SW 1271 (cell line): ENCODE data around the gene NAA10.

Source experiments
- DNase-seq, 2 experiments: peaks; one replicate each; lab custom pipeline; 2025; lab: John Stamatoyannopoulos, UW

NAA10 gene

DNA sequence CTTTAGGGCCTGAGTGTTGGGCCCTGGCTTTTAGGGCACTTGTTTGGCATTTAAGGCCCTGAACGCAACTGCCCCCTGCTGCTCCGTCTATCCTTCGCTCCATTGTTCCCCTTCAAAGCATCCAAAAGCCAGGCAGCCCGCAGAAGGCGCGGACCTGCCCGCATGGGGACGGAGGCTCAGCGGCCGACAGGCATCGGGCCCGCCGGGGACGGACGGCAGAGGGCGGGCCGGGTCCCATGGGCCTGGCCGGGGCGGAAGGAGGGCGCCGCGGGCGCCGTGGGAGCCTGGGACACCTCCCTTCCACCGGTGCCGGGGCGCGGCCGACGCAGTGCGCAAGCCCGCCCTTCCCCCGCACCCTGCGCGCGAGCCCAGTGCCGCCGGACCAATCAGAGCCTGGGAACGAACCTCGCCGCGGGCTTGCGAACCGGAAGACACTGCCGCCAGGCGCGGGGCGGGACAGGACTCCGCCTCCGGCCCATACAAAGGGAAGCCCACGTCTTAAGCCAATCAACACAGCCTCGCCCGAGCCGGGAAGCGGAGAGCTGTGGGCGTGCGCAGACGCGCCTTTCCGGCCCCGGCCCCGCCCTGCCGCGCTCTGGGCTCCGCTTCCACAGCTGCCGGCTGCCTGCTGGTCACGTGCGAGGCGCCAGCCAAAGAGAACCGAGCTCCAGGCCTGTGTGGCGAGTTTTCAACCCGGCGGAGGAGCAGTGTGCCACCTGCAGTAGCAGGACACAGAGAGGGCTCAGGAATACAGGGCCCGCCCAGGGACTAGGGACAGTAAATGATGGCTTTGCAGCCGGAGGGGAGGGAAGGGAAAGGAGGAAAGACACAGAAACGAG, 6.7 kb downstream of the NAA10 start:
- peak; percentile 90 to 95 for DNase-seq

- no peak for DNase-seq
These were observed 7.2 kb downstream of the NAA10 start for GRCh38 chrX:153927672-153927921.

GRCh38 chrX:153926858-153927671, 7.8 kb downstream of the NAA10 start:
- peak in 1 of 2 experiments; percentile 41 for DNase-seq

DNA sequence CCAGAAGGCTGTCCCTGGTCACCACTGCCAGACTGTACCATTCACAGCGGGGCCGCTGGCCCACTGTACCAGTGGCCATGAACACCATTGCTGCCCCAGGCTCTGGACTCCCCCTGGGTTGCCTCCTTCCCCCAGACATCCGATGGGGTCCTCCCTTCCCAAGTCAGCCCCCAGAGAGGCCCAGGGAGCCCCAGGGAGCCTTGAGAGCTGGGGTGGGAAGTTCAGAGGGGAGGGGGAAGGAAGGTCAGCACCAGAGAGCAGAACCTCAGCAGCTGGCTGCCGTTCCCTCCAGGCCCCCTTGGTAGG, 8.3 kb downstream of the NAA10 start:
- DNase-seq: no peak

DNA sequence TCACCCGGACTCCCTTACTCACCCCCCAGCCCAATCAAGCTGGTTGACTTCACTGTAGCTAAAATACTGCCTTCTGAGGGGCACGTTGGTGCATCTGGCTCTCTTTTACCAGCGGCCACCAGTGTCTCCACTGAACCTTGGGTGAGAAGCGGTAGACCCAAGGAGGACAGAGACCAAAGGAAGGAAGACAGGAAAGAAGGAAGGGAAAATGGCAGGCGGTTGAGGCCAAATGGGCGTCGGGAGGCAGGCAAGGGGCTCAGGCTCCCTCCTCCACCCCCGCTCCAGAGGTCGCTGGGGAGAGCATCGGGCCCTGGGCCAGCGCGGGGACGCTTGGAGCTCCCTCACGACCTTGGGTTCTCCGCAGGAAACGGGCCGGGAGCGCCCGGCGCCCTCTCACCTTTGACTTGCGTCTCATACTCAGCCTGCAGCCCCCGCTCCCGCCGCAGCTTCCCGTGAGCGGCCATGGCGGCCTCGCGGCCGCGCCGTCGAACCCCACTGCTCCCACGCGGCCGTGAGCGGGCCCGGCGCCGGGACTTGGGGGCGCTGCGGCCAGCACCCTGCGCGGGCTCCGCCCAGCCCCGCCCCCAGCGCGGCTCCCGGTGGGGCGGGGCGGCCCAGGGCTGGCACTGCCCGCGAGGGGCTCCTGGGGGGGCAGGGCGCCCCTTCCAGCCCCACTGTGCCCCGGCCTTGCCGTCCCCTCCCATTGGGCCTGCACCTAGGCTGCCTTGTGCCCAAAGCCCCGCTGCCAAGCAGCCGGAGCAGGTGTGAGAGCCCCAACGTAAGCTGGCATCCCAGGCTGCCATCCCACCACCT, 8.9 kb downstream of the NAA10 start, which contains the start of gene ARHGAP4:
Gene ARHGAP4 (minus strand): TSS at position 526 of the 813 bp plus-strand sequence. CDS start 62 bp downstream, at position 464.
- peak in 1 of 2 experiments; percentile 51 for DNase-seq

DNA sequence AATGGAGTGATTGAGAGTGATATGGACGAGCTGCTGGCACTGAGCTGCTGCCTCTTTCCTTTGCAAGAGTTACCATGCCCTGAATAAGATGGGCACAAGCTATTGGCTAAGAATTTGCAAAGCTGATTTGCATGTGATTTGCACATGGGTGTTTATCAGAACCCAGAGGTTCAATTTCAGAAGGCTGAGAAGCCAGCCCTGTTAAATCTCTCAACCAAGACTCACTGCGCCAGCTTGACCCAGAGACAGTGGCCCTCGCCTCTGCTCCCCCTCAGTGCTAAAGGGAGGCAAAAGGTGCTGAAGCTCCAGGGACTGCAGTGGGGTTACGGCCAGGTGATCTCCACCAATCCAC, 9.5 kb downstream of the NAA10 start:
- no peak for DNase-seq

- peak in 1 of 2 experiments; percentile 31 for DNase-seq
These were observed 10.5 kb downstream of the NAA10 start for GRCh38 chrX:153924149-153924861.

GRCh38 chrX:153922932-153923857, 11.6 kb downstream of the NAA10 start:
- DNase-seq: no peak

DNA sequence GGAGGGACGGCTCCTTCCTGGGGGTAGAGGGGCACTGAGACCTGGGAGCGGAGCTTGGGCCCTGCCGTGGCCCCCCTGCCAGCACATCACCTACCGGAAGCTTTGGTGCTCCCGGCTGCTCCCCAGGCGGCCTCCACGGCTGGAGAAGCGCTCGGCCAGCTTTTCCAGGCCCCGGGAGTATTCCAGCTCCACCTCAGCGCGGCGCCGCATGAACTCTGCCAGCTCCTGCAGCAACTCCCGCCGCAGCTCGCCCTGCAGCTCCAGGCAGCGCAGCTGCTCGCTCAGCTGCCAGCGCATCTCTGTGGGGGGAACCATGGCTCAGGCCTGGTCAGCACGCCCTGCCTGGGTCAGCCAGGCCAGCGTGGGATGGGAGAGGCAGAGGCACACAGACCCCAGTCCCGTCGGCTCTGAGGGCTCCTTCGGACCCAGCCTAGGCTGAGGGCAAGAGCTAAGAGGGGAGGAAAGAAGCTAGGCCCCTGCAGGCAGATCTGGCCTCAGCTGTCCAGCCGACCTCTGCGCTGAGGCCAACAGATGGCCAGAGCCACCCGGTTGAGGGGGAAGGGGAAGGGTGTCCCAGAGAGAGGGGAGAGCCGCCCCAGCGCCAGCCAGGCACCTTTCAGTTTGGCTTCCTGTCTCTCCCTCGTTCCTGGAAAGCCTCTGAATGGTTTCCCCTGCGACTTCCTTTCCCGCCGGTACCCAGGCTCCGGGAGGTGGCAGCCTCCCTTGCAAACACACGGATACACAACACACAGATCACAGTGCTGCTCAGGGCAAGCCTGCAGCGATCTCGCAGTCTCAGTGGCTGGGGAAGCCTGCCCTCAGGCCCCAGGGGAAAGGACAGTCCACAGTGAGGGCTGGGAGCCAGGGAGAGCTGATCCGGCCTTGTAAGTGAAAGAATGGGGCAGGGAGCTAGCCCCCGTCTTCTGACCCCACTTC, 13.1 kb downstream of the NAA10 start:
- no peak for DNase-seq

DNA sequence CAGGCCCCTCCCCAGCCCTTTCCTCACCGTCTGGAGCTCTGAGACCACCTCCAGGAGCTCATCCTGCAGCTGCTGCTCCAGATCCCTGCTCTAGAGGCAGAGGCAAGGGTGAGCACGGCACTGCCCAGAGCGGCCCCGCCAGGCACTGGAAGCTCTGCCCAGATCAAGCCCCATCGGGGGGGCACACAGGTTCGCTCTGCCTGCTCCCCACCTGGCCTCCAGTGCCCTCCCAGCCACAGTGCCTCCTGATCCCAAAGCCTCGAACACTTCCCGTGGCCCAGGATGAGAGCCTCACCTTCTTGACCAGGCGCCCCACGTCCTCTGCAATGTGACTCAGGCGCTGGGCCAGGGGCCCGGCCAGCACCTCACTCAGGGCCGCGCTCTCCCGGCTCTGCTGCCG, 13.8 kb downstream of the NAA10 start:
- no peak for DNase-seq

- no peak for DNase-seq
These were observed 14.3 kb downstream of the NAA10 start for GRCh38 chrX:153920546-153920945.

DNA sequence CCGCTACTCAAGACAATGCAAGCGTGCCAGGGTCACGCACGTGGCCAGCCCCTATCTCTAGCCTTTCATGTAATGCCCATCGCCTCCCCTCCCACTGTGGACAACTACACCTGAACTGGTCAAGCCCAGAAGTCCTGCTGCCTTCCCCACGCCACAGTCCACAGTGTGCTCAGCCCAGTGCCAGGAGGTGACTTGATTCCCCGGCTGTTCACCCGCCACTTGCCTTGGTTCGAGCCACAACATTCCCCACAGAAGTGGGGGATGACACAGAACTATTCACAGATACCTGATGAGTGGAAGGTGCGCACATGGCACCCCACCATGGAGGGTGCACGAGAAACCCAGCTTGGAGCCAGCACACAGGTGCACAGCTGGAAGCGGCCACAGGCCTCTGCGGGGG, 15.6 kb downstream of the NAA10 start:
- DNase-seq: no peak

GRCh38 chrX:153917869-153918268, 17.0 kb downstream of the NAA10 start:
- DNase-seq: no peak

DNA sequence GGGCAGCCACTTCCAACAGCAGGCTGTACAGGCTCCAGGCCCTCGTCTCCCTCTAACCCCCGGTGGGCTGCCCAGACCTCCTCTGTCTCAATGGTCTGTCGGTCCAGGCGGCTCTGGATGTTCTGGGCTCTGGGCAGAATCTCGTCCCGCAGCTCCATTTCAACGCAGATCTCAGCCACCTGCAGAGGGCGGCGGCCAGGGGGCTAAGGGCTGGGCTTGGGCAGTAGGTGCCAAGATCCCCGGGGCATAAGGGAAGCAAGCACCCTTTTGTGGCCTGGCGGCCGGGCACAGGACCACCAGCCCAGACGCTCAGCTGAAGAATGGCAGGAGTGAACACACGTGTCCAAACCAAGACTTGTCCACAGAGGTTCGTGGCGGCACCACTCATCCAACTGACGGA, 21.1 kb downstream of the NAA10 start:
- no peak for DNase-seq

DNA sequence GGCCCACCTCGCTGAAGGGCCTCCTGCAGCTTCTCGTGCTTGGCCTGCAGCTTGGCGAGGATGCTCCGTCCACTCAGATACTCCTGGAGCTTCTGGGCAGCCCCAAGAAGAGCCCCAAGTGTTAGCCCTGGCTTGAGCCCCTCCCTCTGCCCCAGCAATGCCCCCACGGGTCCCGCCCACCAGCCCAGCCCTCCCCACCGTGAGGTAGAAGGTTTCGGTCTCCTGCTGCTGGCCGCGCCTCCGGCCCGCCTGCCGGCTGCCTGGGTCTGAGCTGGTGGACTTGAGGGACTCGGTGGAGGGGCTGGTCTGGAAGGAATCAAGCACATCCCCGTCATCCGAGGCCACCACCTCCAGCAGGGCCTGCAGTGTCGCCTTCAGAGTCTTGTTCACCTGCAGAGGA, 21.6 kb downstream of the NAA10 start:
- no peak for DNase-seq

- DNase-seq: no peak
These were observed 23.0 kb downstream of the NAA10 start for GRCh38 chrX:153911798-153912197.

- no peak for DNase-seq
These were observed 24.4 kb downstream of the NAA10 start for GRCh38 chrX:153910446-153910845.

GRCh38 chrX:153909980-153910360, 24.9 kb downstream of the NAA10 start:
- DNase-seq: no peak

- peak; percentile 19 to 48 for DNase-seq
These were observed 25.5 kb downstream of the NAA10 start for GRCh38 chrX:153909024-153909979.
